Retinal pigment epithelial cell (primary cell): ENCODE results near the gene TPSD1.

ENCODE experiments used
- DNase-seq: peaks from one replicate; pipeline ENCODE4 v3.0.0-alpha.2; 2010; ENCODE audit warnings: low read depth
- H3K4me3 ChIP-seq: 2 replicates; pipeline ENCODE4 v1.5.1; 2011; ENCODE audit warnings: mild to moderate bottlenecking, low read length, control low read depth, moderate library complexity
- CTCF ChIP-seq: conservative IDR thresholded peaks from 2 replicates; pipeline ENCODE4 v1.5.1; 2011; ENCODE audit warnings: low read depth, low read length, control low read depth, inconsistent platforms

The TPSD1 gene

DNA sequence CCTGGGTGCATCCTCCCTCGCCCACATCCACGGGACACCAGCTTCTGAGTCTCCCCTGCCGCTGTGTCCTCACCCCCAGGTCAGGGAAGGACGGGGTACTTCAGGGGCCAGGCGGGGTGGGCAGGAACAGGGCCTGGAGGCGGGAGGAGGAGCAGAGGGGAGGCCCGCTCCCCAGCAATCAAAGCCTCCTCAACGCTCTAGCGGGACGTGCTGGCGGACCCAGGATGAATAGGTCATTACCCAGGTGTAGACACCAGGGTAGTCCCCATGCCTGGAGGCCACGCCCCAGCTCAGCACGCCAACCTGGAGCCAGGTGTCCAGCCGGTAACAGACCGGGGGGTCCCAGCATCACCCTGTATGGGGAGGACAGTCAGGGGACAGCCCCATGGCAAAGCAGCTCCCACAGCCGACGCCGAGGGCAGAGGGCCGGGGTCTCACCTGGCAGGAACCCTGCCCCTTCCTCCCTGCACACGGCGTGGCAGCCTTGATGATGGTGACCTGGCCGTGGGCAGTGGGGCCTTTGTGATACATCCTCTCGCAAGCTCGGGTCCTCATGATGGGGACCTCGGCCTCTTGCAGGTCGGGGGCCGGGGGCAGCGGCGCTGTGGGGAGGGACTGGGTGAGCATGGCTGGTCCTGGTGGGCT, 24.2 kb downstream of the TPSD1 start:
- TF ChIP-seq CTCF = no peak
- no peak overlapping the region for H3K4me3 ChIP-seq
- DNase-seq = no peak

DNA sequence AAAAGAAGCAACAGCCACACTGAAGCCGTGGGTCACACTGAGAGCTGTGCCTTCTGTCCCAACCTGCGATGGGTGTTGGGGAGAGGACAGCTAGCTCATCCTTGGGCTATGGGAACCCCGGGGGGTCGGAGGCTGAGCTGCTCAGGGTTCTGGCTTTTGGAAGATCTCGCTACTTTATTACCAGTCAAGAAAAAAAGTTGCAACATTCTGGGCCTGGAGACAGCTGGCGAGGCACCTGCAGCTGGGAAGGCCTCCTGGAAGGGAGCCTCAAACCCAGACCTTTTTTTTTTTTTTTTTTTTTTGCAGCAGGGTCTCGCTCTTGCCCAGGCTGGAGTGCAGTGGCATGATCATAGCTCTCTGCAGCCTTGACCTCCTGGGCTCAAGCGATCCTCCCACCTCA, 24.9 kb downstream of the TPSD1 start:
- TF ChIP-seq CTCF = no peak
- H3K4me3 ChIP-seq = no peak overlapping the region
- DNase-seq = no peak

DNA sequence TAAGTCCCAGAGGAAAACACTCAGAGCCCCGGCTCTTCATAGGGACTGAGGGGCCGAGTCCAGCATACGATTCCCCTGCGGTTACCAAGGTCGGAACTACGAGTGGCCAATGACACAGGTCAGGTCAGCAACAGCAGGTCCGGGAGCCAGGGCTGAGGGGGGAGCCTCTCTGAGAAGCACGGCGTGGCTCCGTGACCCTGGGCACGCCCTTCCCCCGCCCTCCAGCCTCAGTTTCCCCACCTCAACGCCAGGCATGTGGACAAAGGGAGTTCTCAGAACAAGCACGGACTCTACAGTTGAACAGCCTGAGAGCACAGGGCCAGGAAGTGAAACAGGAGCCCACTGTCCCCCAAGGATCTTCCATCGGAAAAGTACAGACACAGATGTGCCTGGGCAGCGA, 25.6 kb downstream of the TPSD1 start:
- DNase-seq = no peak
- TF ChIP-seq CTCF = no peak
- no peak overlapping the region for H3K4me3 ChIP-seq

GRCh38 chr16:1282324-1282973, 26.6 kb downstream of the TPSD1 start:
- no peak for TF ChIP-seq CTCF
- H3K4me3 ChIP-seq = no peak overlapping the region

DNA sequence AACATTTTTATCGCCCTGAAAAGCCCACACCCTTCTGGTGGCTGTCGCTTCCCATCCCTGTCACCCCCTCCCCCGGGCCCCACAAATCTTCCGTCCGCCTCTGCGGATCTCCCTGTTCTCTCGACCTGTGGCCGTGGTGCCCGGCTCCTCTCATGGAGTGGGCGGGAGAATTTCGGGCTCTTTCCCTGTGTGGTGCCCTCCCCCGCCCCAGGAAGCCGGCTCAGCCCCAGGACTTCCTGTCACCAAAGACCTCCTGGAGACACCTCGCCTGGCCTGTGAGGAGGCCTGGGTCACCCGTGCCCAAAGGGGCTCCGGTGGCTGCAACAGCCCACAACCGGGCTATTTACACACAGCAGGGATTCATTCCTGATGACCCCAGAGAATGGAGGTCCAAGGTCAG, 27.4 kb downstream of the TPSD1 start:
- DNase-seq = no peak
- H3K4me3 ChIP-seq = no peak overlapping the region
- TF ChIP-seq CTCF = no peak

More at GRCh38 chr16:1282324-1282973, 26.6 kb downstream of the TPSD1 start:
- no peak for DNase-seq

DNA sequence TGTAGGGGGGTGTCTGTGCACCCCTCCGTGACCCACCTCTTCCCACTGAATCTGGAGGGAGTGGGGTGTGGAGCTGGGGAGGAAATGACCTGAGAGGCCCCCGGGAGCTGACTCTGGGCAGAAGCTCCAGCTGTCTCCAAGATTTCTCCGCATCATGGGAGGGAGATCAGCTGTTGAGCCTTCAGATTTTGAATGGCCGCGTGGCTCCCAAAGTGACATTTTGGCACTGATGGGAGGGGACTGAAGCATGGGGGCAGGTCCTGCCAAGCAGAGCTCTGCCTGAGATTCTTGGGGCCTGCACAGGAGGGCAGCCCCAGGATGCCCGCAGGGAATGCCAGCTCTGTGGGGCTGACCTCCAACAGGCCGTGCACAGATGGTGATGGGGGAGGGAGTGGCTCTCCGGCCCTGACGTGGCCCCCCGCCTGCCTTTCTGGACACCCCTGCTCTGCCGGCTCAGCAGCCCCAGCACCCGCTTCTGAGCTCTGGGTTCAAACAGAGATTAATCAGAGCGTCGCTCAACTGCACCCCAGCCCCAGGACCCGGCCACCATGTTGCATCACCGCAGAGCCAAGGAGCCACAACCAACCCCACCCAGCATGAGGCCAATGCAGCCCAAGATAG, 28.2 kb downstream of the TPSD1 start:
- no peak for DNase-seq
- no peak overlapping the region for H3K4me3 ChIP-seq
- no peak for TF ChIP-seq CTCF
